Measurements from ENCODE around the gene ZNF117. TPM values are rescaled to one million over a fixed set of nuclear protein-coding genes. Genes with fewer than 3 reads are reported as not detected.
"Not testable (repeated sequence)": the region's sequence is repeated elsewhere in the genome, so short reads cannot be mapped to it uniquely, and the experiment has no call there.

Gene ZNF117
- total and polyA plus RNA-seq, 2 donors (not counting 3 experiments of a cell fraction or from before 2014, with no cell fraction given): 5.9 to 12.6 TPM

DNA sequence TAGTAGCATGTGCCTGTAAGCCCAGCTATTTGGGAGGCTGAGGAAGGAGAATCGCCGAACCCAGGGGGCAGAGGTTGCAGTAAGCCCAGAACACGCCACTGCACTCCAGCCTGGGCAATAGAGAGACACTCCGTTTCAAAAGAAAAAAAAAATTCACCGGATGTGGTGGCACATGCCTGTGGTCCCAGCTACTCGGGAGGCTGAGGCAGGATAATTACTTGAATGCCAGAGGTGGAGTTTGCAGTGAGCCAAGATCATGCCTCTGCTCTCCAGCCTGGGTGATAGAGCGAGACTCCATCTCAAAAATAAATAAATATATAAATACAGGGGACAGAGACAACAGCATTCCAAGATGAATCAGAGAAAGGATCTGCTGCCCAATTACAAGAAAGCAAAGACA lies 19.0 kb upstream of the ZNF117 start:
- CTCF ChIA-PET: not testable (repeated sequence)

DNA sequence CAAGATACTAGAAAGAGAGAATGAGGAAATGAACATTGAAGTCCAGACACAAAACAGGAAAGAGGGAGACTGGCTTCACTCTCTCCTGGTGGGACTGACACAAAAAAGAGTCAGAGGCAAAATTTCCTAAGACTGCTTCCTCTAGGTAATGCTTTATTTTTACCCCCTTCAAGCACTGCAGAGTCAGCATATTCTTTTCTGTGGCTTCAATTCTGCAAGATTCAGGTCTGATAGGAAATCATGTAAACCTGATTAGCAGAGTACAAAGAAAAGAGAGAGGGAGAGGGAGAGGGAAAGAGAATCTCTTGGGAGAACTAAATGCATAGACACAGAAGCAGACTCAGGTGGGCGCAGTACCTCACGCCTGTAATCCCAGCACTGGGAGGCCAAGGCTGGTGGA lies 18.6 kb upstream of the ZNF117 start:
- H3K4me2 ChIP-seq (ENCODE audit: insufficient read depth, low read length); H3K9ac ChIP-seq (replicated peaks; ENCODE audit: extremely low read depth, insufficient read depth, low read length); H2AFZ ChIP-seq (ENCODE audit: low read depth, low read length); dilution Hi-C loops (cut with MboI; ENCODE audit: extremely low pct_ligation_motif_present, low sequenced_read_pairs); H3K36me3 ChIP-seq (ENCODE audit: control insufficient read depth in 2 of 2, extremely low read depth in 1 of 2, insufficient read depth in 2 of 2, low read length in 2 of 2); H3K4me3 ChIP-seq (replicated peaks in 1 of 3; ENCODE audit: insufficient read depth in 1 of 3, low read depth in 1 of 3, low read length in 3 of 3); POLR2A ChIA-PET; CTCF ChIA-PET; H3K27me3 ChIP-seq (ENCODE audit: control insufficient read depth in 2 of 2, insufficient read depth in 2 of 2, low read length in 2 of 2); DNase-seq (ENCODE audit: low read depth, low spot score); H3K27ac ChIP-seq (ENCODE audit: insufficient read depth, low read depth, low read length); H3K9me1 ChIP-seq (replicated peaks; ENCODE audit: control insufficient read depth, extremely low read depth, insufficient read depth, low read length); BruUV-seq (replicated peaks); H4K20me1 ChIP-seq (replicated peaks; ENCODE audit: control insufficient read depth, extremely low read depth, insufficient read depth, low read length); H3K9me3 ChIP-seq (replicated peaks; ENCODE audit: control insufficient read depth, insufficient read depth, low read length); FAIRE-seq: not testable (repeated sequence)
- peaks cover 20% of the 10 kb centered on the region for H3K79me2 ChIP-seq (ENCODE audit: control insufficient read depth, insufficient read depth, low read length)
- peaks cover 15% of the 10 kb centered on the region for H3K4me1 ChIP-seq (ENCODE audit: control insufficient read depth, extremely low read depth, insufficient read depth, low read length)
- intact Hi-C loops (cut with micrococcal nuclease): loop anchor here (10.0 kb wide), 1 partner anchor 105 kb away; the partner anchor contains the start of gene ZNF273

More for the DNA sequence above, 19.0 kb upstream of the ZNF117 start:
- H3K27me3 ChIP-seq (ENCODE audit: control insufficient read depth in 2 of 2, insufficient read depth in 2 of 2, low read length in 2 of 2); BruUV-seq (replicated peaks); H3K9me1 ChIP-seq (replicated peaks; ENCODE audit: control insufficient read depth, extremely low read depth, insufficient read depth, low read length); H4K20me1 ChIP-seq (replicated peaks; ENCODE audit: control insufficient read depth, extremely low read depth, insufficient read depth, low read length); H3K9me3 ChIP-seq (replicated peaks; ENCODE audit: control insufficient read depth, insufficient read depth, low read length); H3K27ac ChIP-seq (ENCODE audit: insufficient read depth, low read depth, low read length); H3K4me3 ChIP-seq (replicated peaks in 1 of 3; ENCODE audit: insufficient read depth in 1 of 3, low read depth in 1 of 3, low read length in 3 of 3); H3K4me2 ChIP-seq (ENCODE audit: insufficient read depth, low read length); H3K9ac ChIP-seq (replicated peaks; ENCODE audit: extremely low read depth, insufficient read depth, low read length); H2AFZ ChIP-seq (ENCODE audit: low read depth, low read length); DNase-seq (ENCODE audit: low read depth, low spot score); dilution Hi-C loops (cut with MboI; ENCODE audit: extremely low pct_ligation_motif_present, low sequenced_read_pairs); POLR2A ChIA-PET; FAIRE-seq; H3K36me3 ChIP-seq (ENCODE audit: control insufficient read depth in 2 of 2, extremely low read depth in 1 of 2, insufficient read depth in 2 of 2, low read length in 2 of 2): not testable (repeated sequence)
- intact Hi-C loops (cut with micrococcal nuclease): loop anchor here (10.0 kb wide), 1 partner anchor 105 kb away; the partner anchor contains the start of gene ZNF273
- H3K4me1 ChIP-seq (ENCODE audit: control insufficient read depth, extremely low read depth, insufficient read depth, low read length): peaks cover 13% of the 10 kb centered on the region
- H3K79me2 ChIP-seq (ENCODE audit: control insufficient read depth, insufficient read depth, low read length): peaks cover 15% of the 10 kb centered on the region

DNA sequence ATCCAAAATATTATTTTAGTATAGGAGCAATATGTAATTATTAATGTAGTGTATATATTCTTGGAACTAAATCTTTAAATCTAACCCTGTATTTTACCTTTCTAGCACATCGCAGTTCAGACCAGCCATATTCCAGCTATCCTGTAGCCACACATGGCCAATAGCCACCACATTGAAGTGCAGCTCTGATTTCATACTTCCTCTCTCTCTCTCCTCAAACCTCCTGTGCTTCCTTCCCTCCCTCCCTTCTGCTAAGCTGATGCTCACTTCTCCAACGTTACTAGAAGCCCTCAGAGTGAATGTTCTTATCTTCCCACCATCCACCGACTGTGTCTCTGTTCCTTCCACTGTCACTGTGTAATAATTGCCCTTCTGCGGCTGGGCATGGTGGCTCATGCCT lies 16.2 kb upstream of the ZNF117 start:
- BruUV-seq (replicated peaks); H3K9me3 ChIP-seq (replicated peaks; ENCODE audit: control insufficient read depth, insufficient read depth, low read length); DNase-seq (ENCODE audit: low read depth, low spot score); FAIRE-seq; dilution Hi-C loops (cut with MboI; ENCODE audit: extremely low pct_ligation_motif_present, low sequenced_read_pairs); H3K27me3 ChIP-seq (ENCODE audit: control insufficient read depth in 2 of 2, insufficient read depth in 2 of 2, low read length in 2 of 2); H4K20me1 ChIP-seq (replicated peaks; ENCODE audit: control insufficient read depth, extremely low read depth, insufficient read depth, low read length); H3K27ac ChIP-seq (ENCODE audit: insufficient read depth, low read depth, low read length); H3K9ac ChIP-seq (replicated peaks; ENCODE audit: extremely low read depth, insufficient read depth, low read length); H3K9me1 ChIP-seq (replicated peaks; ENCODE audit: control insufficient read depth, extremely low read depth, insufficient read depth, low read length); H3K36me3 ChIP-seq (ENCODE audit: control insufficient read depth in 2 of 2, extremely low read depth in 1 of 2, insufficient read depth in 2 of 2, low read length in 2 of 2); H3K4me3 ChIP-seq (replicated peaks in 1 of 3; ENCODE audit: insufficient read depth in 1 of 3, low read depth in 1 of 3, low read length in 3 of 3): not testable (repeated sequence)
- ChIA-PET CTCF (interaction anchor here (1.4 kb wide), 1 partner anchor 300 kb away, joined by 3 read pairs; no protein-coding TSS in a partner anchor), POLR2A (interaction anchor here (0.6 to 1.5 kb wide), 3 partner anchors 31 to 103 kb away, joined by 3 to 5 read pairs (median 4); no protein-coding TSS in a partner anchor)
- Histone ChIP-seq H3K4me1 (ENCODE audit: control insufficient read depth, extremely low read depth, insufficient read depth, low read length) (peaks cover 15% of the 10 kb centered on the region), H3K79me2 (ENCODE audit: control insufficient read depth, insufficient read depth, low read length) (peaks cover 33% of the 10 kb centered on the region), H2AFZ (ENCODE audit: low read depth, low read length) (peak overlapping the region; percentile 91), H3K4me2 (ENCODE audit: insufficient read depth, low read length) (peak overlapping the region; percentile 65)
- intact Hi-C loops (cut with micrococcal nuclease): loop anchor here (10.0 kb wide), 1 partner anchor 102 kb away; the partner anchor contains the start of gene ZNF273
